GM12891 (cell line): ENCODE measurements around the gene OSBPL1A.

ENCODE experiments used
- PAX5 ChIP-seq: IDR thresholded peaks from 2 replicates; pipeline ENCODE4 v1.6.1; 2011; ENCODE audit warnings: low read length, moderate library complexity, mild to moderate bottlenecking; ENCODE audit not compliant: insufficient read depth, severe bottlenecking
- POLR2A ChIP-seq: IDR thresholded peaks from 2 replicates; pipeline ENCODE4 v1.6.1; 2011; ENCODE audit warnings: low read depth, low read length, control low read depth
- POLR2AphosphoS5 ChIP-seq: IDR thresholded peaks from 2 replicates; pipeline ENCODE4 v1.6.1; 2011; ENCODE audit warnings: low read depth, low read length, control low read depth
- POU2F2 ChIP-seq: IDR thresholded peaks from 2 replicates; pipeline ENCODE4 v1.6.1; 2011; ENCODE audit warnings: low read depth, mild to moderate bottlenecking, control low read depth, low read length, moderate library complexity
- SPI1 ChIP-seq: IDR thresholded peaks from 2 replicates; pipeline ENCODE4 v1.6.1; 2011; ENCODE audit warnings: low read depth, low read length, control low read depth
- TAF1 ChIP-seq: IDR thresholded peaks from 2 replicates; pipeline ENCODE4 v1.6.1; 2011; ENCODE audit warnings: low read depth, low read length, control low read depth

DNA sequence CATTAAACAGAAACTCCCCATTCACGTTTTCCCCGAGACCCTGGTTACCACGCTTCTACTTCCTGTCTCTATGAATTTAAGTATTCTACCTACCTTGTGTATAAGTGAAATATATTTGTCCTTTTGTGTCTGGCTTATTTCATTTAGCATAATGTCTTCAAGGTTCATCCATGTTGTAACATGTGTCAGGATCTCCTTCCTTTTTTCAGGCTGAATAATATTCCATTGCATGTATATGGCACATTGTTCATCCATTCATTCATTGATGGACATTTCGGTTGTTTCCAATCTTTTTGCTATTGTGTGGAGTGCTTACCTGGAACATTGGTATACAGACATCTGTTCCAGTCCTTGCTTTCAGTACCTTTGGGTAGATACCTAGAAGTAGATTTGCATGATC lies 276.9 kb downstream of the OSBPL1A start:
- no peak for TF ChIP-seq POLR2AphosphoS5
- no peak for TF ChIP-seq POLR2A
- TF ChIP-seq TAF1 = no peak
- no peak for TF ChIP-seq POU2F2
- TF ChIP-seq SPI1 = no peak
- no peak for TF ChIP-seq PAX5
